Uterus (tissue), 4 donors: ENCODE data around the gene IGFALS. TPM values are rescaled to one million over a fixed set of nuclear protein-coding genes. Genes with fewer than 3 reads are reported as not detected.

Source experiments
- DNase-seq, 2 donors: peaks; one replicate each; pipeline ENCODE4 v3.0.0-alpha.2; 2019 to 2020
- H3K27ac ChIP-seq, 2 donors: fragments of 200-600 bp; sonication (generic); 1 replicate in 1 of 2; 2 replicates in 1 of 2; pipeline ENCODE4 v1.5.1; 2016 to 2018
- H3K27me3 ChIP-seq, 2 donors: fragments of 200-600 bp; sonication (generic); one replicate each; pipeline ENCODE4 v1.5.1; 2018 to 2019; ENCODE audit warnings: control low read depth in 1 of 2
- H3K36me3 ChIP-seq, 2 donors: fragments of 200-600 bp; sonication (generic); one replicate each; pipeline ENCODE4 v1.5.1; 2019; ENCODE audit warnings: control low read depth in 1 of 2
- H3K4me1 ChIP-seq, 2 donors: fragments of 200-600 bp; sonication (generic); one replicate each; pipeline ENCODE4 v1.5.1; 2018 to 2019; ENCODE audit warnings: control low read depth in 1 of 2
- H3K4me3 ChIP-seq, 2 donors: fragments of 200-600 bp; sonication (generic); 1 replicate in 1 of 2; 2 replicates in 1 of 2; pipeline ENCODE4 v1.5.1; 2018 to 2019; ENCODE audit warnings: mild to moderate bottlenecking in 1 of 2
- H3K9me3 ChIP-seq, 2 donors: fragments of 200-600 bp; sonication (generic); one replicate each; pipeline ENCODE4 v1.5.1; 2019; ENCODE audit warnings: control low read depth in 1 of 2
- CTCF ChIP-seq, 4 experiments: fragments of 200-600 bp in 2 of 4; fragments of 450-650 bp in 2 of 4; sonication (generic) in 2 of 4; IDR thresholded peaks; one replicate each; pipeline ENCODE4 v1.5.1; 2016 to 2019; ENCODE audit warnings: antibody characterized with exemption in 4 of 4, mild to moderate bottlenecking in 2 of 4, moderate library complexity in 1 of 4
- POLR2A ChIP-seq, 2 donors: fragments of 450-650 bp; IDR thresholded peaks; one replicate each; pipeline ENCODE4 v1.6.1; 2016; ENCODE audit warnings: antibody characterized with exemption in 2 of 2, mild to moderate bottlenecking in 1 of 2, moderate library complexity in 1 of 2
- intact Hi-C: fragments of 100-400 bp; cut with DNase I; formaldehyde crosslinking; loops from one replicate; pipeline ENCODE4 v1.15.1; 2023; ENCODE audit warnings: low total_unique reads
- total RNA-seq, 4 donors: library from RNA; depleted of rRNA in 3 of 4; stranded (reverse); fragments of >200 nt in 3 of 4; gene quantifications; one replicate each; pipeline versions ENCODE4 v1.1.0 to v1.2.4, GENCODE V29; 2014 to 2023
- donor health status: DM: yes; HTN: yes; CAD: no.

Gene IGFALS
- total RNA-seq, 4 donors from 2014 or later: 0.49 to 1.2 TPM; not detected in 2

GRCh38 chr16:1772362-1772907, 21.1 kb downstream of the IGFALS start, which contains the start of gene EME2:
EME2 (plus strand) TSS chr16:1772810; CDS start chr16:1773228, 418 bp downstream.
- Histone ChIP-seq H3K9me3 (no peaks in the 10 kb centered on the region), H3K36me3 (no peaks in the 10 kb centered on the region), H3K27ac (peak within 1 kb of the TSS; percentile 80 to 87), H3K4me3 (peak within 1 kb of the TSS; percentile 56 to 87), H3K4me1 (peaks cover 0 to 33% of the 10 kb centered on the region in 2 donors), H3K27me3 (no peaks in the 10 kb centered on the region)
- no peak for TF ChIP-seq POLR2A (IDR thresholded peaks at IDR 0.05)
- TF ChIP-seq CTCF (IDR thresholded peaks at IDR 0.05): no peak
- intact Hi-C loops: no loop called here
- no peak for DNase-seq

DNA sequence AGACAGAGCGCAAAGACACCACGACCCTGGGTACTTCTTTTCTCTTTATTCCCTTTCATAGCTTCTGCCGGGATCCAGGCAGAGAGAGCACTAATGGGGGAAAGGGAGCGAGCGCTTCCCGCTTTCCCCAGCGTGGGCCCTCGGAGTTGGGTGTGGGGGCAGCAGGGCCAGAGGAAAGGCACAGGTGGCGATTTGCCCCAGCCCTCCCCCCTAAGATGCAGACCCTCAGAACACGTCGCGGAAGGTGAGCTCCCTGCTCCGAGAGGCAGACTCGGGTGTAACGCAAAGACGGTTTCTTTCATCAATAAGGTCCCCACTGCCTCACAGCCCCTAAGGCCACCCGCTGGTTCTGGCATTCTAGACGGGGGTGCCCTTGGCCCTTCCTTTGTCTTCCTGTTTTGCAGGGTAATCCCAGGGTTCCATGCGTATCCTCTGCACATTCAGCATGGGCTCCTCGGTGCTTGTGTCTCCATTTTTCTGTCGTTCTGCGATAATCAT, 21.6 kb downstream of the IGFALS start:
- DNase-seq: no peak
- Histone ChIP-seq H3K27ac (peak overlapping the region; percentile 74 to 87), H3K4me1 (peaks cover 0 to 33% of the 10 kb centered on the region in 2 donors), H3K27me3 (no peaks in the 10 kb centered on the region), H3K9me3 (no peaks in the 10 kb centered on the region), H3K4me3 (peak overlapping the region; percentile 56 to 87), H3K36me3 (no peaks in the 10 kb centered on the region)
- TF ChIP-seq POLR2A (IDR thresholded peaks at IDR 0.05) (no peak), CTCF (IDR thresholded peaks at IDR 0.05) (no peak)
- intact Hi-C loops: no loop called here

DNA sequence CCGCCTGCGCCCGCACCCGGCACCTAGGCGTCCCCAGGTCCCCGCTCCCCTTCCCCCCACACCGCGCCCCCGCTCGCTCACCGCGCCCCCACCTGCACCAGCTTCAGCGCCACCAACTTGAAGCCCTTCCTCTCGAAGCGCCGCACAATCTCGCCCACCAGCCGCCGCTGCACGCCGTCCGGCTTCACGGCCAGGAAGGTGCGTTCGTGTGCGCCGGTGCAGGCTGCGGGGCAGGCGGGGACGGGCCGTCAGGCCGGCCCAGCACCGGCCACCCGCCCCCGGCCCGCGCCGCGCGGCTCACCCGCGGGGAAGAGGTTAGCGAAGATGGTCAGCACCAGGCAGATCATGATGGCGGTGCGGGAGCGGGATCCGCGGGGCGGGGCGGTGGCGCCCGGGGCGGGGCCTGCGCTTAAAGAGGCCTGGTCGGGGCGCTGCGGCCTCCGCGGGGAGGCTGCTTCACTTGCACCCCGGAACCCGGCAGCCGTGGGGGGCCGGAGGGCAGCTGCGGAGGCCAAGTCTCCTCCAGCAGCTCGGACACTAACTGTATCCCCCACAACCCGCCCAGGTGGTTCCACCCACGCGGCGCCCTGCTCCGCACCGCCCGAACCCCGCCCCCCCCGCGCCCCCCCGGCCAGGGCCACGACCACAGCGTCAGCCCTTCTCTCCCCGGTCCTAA, 22.2 kb downstream of the IGFALS start, which contains the start of gene NME3:
Gene NME3, minus strand, starts transcription at position 356 of the 676 bp plus-strand sequence. Its CDS starts 9 bp downstream, at position 347.
- peak within 1 kb of the TSS; percentile 80 to 87 for H3K27ac ChIP-seq
- H3K4me1 ChIP-seq: peaks cover 0 to 33% of the 10 kb centered on the region in 2 donors
- no peaks in the 10 kb centered on the region for H3K36me3 ChIP-seq
- DNase-seq: peak; percentile 59 to 79
- TF ChIP-seq CTCF (IDR thresholded peaks at IDR 0.05) (no peak), POLR2A (IDR thresholded peaks at IDR 0.05) (no peak)
- no peaks in the 10 kb centered on the region for H3K9me3 ChIP-seq
- no peaks in the 10 kb centered on the region for H3K27me3 ChIP-seq
- peak within 1 kb of the TSS; percentile 56 to 87 for H3K4me3 ChIP-seq
- intact Hi-C loops: no loop called here

- DNase-seq: peak; percentile 70 to 72
- intact Hi-C loops: no loop called here
Observed at GRCh38 chr16:1770328-1771187, 22.9 kb downstream of the IGFALS start.

More at GRCh38 chr16:1770328-1771187, 22.9 kb downstream of the IGFALS start:
- Histone ChIP-seq H3K27me3 (no peaks in the 10 kb centered on the region), H3K4me1 (peaks cover 0 to 33% of the 10 kb centered on the region in 2 donors), H3K9me3 (no peaks in the 10 kb centered on the region), H3K36me3 (no peaks in the 10 kb centered on the region), H3K4me3 (peak overlapping the region; percentile 56 to 87), H3K27ac (peak overlapping the region; percentile 74 to 87)
- TF ChIP-seq POLR2A (IDR thresholded peaks at IDR 0.05) (no peak), CTCF (IDR thresholded peaks at IDR 0.05) (no peak)
